ENCODE data around the gene DNAH11. TPM values are rescaled to one million over a fixed set of nuclear protein-coding genes. Genes with fewer than 3 reads are reported as not detected.

DNAH11 gene
- total and polyA plus RNA-seq, 2 of the 8 experiments (the other 6 are each of a cell fraction or from before 2014, with no cell fraction given) = 1.8 to 4.9 TPM

- no peak for FAIRE-seq
- Histone ChIP-seq H3K14ac (ENCODE audit: insufficient read length) (no peak overlapping the region), H2AK5ac (ENCODE audit: low read depth, low read length) (no peak overlapping the region), H3K23ac (ENCODE audit: insufficient read length) (no peak overlapping the region), H3K79me2 (ENCODE audit: control insufficient read depth in 1 of 2, insufficient read depth in 2 of 2, low read length in 2 of 2) (no peaks in the 10 kb centered on the region), H4K20me1 (replicated peaks in 1 of 2; ENCODE audit: control insufficient read depth in 1 of 2, insufficient read depth in 2 of 2, low read length in 2 of 2) (no peaks in the 10 kb centered on the region), H3K56ac (replicated peaks; ENCODE audit: insufficient read length, low read depth, low read length) (no peak overlapping the region), H4K5ac (ENCODE audit: insufficient read length, low read depth, low read length) (no peak overlapping the region), H3K4me1 (replicated peaks in 1 of 4; ENCODE audit: control insufficient read depth in 3 of 4, insufficient read depth in 4 of 4, low read length in 3 of 4) (peaks cover 0 to 9% (median 6%) of the 10 kb centered on the region in 4 experiments; a peak in 5 of 7 replicates), H3K4ac (replicated peaks; ENCODE audit: insufficient read length, low read depth, low read length) (no peak overlapping the region), H4K8ac (ENCODE audit: extremely low read depth, insufficient read depth, low read length) (no peak overlapping the region), H3K9ac (replicated peaks in 1 of 4; ENCODE audit: extremely low read depth in 1 of 4, low read depth in 3 of 4, low read length in 3 of 4) (no peak overlapping the region), H2AFZ (ENCODE audit: low read length) (no peak overlapping the region), H4K91ac (replicated peaks; ENCODE audit: insufficient read length, low read length) (no peak overlapping the region), H3K36me3 (ENCODE audit: control insufficient read depth in 2 of 4, insufficient read depth in 4 of 4, low read length in 3 of 4) (no peaks in the 10 kb centered on the region), H3K27ac (ENCODE audit: low read depth, low read length) (no peak overlapping the region), H2BK5ac (ENCODE audit: low read depth, low read length) (no peak overlapping the region), H3K4me2 (ENCODE audit: insufficient read depth in 1 of 2, low read depth in 2 of 2, low read length in 2 of 2) (no peak overlapping the region), H3K79me1 (ENCODE audit: low read depth, low read length) (no peaks in the 10 kb centered on the region), H3K18ac (ENCODE audit: extremely low read depth, low read length) (no peak overlapping the region), H2BK20ac (ENCODE audit: low read length) (no peak overlapping the region), H3K27me3 (replicated peaks in 1 of 4; ENCODE audit: control insufficient read depth in 3 of 4, extremely low read depth in 1 of 4, insufficient read depth in 3 of 4, low read length in 3 of 4) (no peaks in the 10 kb centered on the region), H3K4me3 (ENCODE audit: extremely low read depth in 1 of 4, insufficient read depth in 2 of 4, low read depth in 3 of 4, low read length in 4 of 4) (no peak overlapping the region), H2BK12ac (ENCODE audit: low read depth, low read length) (no peak overlapping the region), H2BK15ac (ENCODE audit: low read length) (no peak overlapping the region), H3K9me3 (ENCODE audit: insufficient read depth in 2 of 2, low read depth in 1 of 2, low read length in 1 of 2) (no peaks in the 10 kb centered on the region), H3K23me2 (ENCODE audit: low read depth, low read length) (no peaks in the 10 kb centered on the region), H2BK120ac (replicated peaks; ENCODE audit: low read depth, low read length) (no peak overlapping the region)
- WGBS, 2 experiments (ENCODE audit: extremely low coverage in 1 of 2, insufficient coverage in 1 of 2, insufficient read length in 1 of 2, insufficient replicate concordance in 2 of 2, low coverage in 1 of 2, low lambda C conversion rate in 2 of 2, missing lambda C conversion rate in 1 of 2) = 93% methylated on average over 2 of the region's 2 CpGs; no CpG with 5 or more reads in 1 of the 2 experiments
- TF ChIP-seq JUND (IDR thresholded peaks at IDR 0.05; ENCODE audit: low read length) (no peak), TEAD4 (IDR thresholded peaks at IDR 0.05; ENCODE audit: low read depth, low read length) (no peak)
- ChIA-PET CTCF (ENCODE audit: partially characterized antibody) (interaction anchor here (0.7 to 3.7 kb wide), 3 partner anchors 10 to 338 kb away, joined by 3 to 23 read pairs (median 6); no protein-coding TSS in a partner anchor), POLR2A (ENCODE audit: partially characterized antibody) (no interaction called here)
- no peak for DNase-seq (ENCODE audit: low read depth in 1 of 2, low spot score in 2 of 2)
These were observed 235.1 kb downstream of the DNAH11 start for GRCh38 chr7:21777921-21778320.
